GM04504 (cell line): ENCODE data around the gene NUDT19.
"Not testable (repeated sequence)": the region's sequence is repeated elsewhere in the genome, so short reads cannot be mapped to it uniquely, and the experiment has no call there.

Experiments used
- DNase-seq: peaks from one replicate; pipeline ENCODE4 v3.0.0-alpha.2; 2012; ENCODE audit warnings: low read depth

The NUDT19 gene

GRCh38 chr19:32675720-32676185 is 15.9 kb upstream of the NUDT19 start, which contains the start of gene RGS9BP:
Gene RGS9BP (plus strand): TSS chr19:32675848. CDS start chr19:32676264, 416 bp downstream.
- peak; percentile 51 for DNase-seq

GRCh38 chr19:32676186-32676894 is 15.3 kb upstream of the NUDT19 start:
- DNase-seq, result no peak

- no peak for DNase-seq
Measured at GRCh38 chr19:32676895-32677359, 14.7 kb upstream of the NUDT19 start.

GRCh38 chr19:32677657-32678056 is 14.0 kb upstream of the NUDT19 start:
- DNase-seq, result no peak

- no peak for DNase-seq
Measured at GRCh38 chr19:32680986-32681385, 10.6 kb upstream of the NUDT19 start.

- no peak for DNase-seq
Measured at GRCh38 chr19:32682317-32682716, 9.3 kb upstream of the NUDT19 start.

GRCh38 chr19:32686847-32687475 is 4.7 kb upstream of the NUDT19 start:
- DNase-seq, result no peak

- no peak for DNase-seq
Measured at GRCh38 chr19:32687681-32688080, 3.9 kb upstream of the NUDT19 start.

- DNase-seq, result no peak
Measured at GRCh38 chr19:32688311-32688710, 3.3 kb upstream of the NUDT19 start.

GRCh38 chr19:32691952-32692726 is 518 bp downstream of the NUDT19 start:
- DNase-seq, result no peak

- DNase-seq, result no peak
Measured at GRCh38 chr19:32692727-32693061, 1.1 kb downstream of the NUDT19 start.

GRCh38 chr19:32693151-32694108 is 1.8 kb downstream of the NUDT19 start:
- not testable (repeated sequence) for DNase-seq

- DNase-seq, result not testable (repeated sequence)
Measured at GRCh38 chr19:32694316-32694715, 2.7 kb downstream of the NUDT19 start.

- not testable (repeated sequence) for DNase-seq
Measured at GRCh38 chr19:32694851-32695250, 3.2 kb downstream of the NUDT19 start.

GRCh38 chr19:32695506-32695905 is 3.9 kb downstream of the NUDT19 start:
- DNase-seq, result not testable (repeated sequence)

- not testable (repeated sequence) for DNase-seq
Measured at GRCh38 chr19:32696771-32697170, 5.2 kb downstream of the NUDT19 start.

- DNase-seq, result not testable (repeated sequence)
Measured at GRCh38 chr19:32700129-32700528, 8.5 kb downstream of the NUDT19 start.

- no peak for DNase-seq
Measured at GRCh38 chr19:32702010-32702409, 10.4 kb downstream of the NUDT19 start.

- not testable (repeated sequence) for DNase-seq
Measured at GRCh38 chr19:32704006-32704405, 12.4 kb downstream of the NUDT19 start.

- DNase-seq, result no peak
Measured at GRCh38 chr19:32708457-32708856, 16.8 kb downstream of the NUDT19 start.

GRCh38 chr19:32709032-32709431 is 17.4 kb downstream of the NUDT19 start:
- DNase-seq, result no peak
